ENCODE data around the gene TUNAR.

The TUNAR gene

GRCh38 chr14:95876761-95877538, at the start of gene TUNAR:
Gene TUNAR (plus strand): TSS chr14:95876832.
- DNase-seq (ENCODE audit: extremely low read depth in 1 of 2, low read depth in 1 of 2): no peak

DNA sequence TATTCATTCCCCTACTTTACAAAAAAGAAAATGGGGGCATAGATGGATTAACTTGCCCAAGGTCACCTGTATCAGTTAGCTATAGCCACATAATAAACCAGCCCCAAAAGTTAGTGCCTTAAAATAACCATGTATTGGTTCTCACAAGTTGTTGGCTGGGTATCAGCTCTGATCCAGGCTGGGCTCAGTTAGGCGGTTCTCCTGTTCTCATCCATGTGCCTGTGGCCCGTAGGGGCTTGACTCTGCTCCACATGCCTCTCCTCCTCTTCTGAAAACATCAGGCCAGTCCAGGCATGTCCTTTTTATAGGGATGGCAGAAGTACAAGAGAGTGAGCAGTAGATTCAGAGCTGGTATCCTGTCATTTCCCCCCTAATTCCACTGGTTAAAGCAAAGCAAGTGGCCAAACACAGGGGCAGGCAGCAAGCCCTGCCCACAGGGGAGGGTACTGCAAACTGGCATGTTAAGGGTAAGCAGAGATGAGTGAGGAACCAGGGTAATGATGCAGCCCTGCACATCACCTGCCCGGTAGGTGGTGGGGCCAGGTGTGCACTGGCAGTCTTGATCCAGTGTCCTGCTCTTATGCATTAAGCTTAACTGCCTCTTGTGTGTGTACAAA, 47.9 kb upstream of the TUNAR start:
- no peak for DNase-seq (ENCODE audit: extremely low read depth in 1 of 2, low read depth in 1 of 2)

GRCh38 chr14:95829321-95829720, 47.3 kb upstream of the TUNAR start:
- DNase-seq (ENCODE audit: extremely low read depth in 1 of 2, low read depth in 1 of 2): no peak

DNA sequence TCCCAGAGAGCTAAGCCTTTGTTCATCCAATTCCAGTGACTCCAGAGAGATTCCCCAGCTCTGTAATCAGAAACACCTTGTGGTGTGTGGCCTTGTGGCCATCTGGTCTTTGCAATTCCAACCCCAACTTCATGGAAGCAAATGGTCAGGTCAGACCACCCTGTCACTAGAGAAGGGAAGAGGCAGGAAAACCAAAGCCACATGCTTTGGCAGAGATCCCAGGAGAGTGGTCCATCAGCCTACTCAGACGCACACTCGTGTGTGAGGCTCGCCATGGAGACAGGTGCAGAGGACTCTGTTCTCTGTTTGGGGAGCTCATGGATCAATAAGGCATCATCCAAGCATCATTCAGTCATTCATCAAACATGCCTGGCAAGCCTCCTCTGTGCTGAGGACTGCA, 46.2 kb upstream of the TUNAR start:
- no peak for DNase-seq (ENCODE audit: extremely low read depth in 1 of 2, low read depth in 1 of 2)

GRCh38 chr14:95831041-95831440, 45.6 kb upstream of the TUNAR start:
- DNase-seq (ENCODE audit: extremely low read depth in 1 of 2, low read depth in 1 of 2): no peak

DNA sequence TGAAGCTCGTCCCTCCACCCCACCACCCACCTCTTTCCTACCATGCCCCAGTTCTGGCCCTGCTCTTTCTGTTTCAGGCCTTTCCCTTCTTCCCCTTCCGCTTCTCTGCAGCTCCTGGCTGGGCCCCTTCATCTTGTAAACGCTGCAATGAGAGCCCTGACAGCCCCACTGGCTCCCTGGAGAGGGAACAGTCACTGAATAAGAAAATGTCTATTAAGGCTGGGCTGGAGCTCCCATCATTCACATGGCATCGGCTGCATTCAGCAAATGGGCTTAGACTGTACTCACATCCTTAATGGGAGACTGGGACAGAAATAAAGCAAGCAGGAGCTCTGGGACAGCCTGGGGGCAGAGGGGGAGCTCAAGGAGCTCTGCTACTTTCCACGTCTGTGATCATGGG, 45.2 kb upstream of the TUNAR start:
- no peak for DNase-seq (ENCODE audit: extremely low read depth in 1 of 2, low read depth in 1 of 2)

GRCh38 chr14:95832012-95832411, 44.6 kb upstream of the TUNAR start:
- no peak for DNase-seq (ENCODE audit: extremely low read depth in 1 of 2, low read depth in 1 of 2)

DNA sequence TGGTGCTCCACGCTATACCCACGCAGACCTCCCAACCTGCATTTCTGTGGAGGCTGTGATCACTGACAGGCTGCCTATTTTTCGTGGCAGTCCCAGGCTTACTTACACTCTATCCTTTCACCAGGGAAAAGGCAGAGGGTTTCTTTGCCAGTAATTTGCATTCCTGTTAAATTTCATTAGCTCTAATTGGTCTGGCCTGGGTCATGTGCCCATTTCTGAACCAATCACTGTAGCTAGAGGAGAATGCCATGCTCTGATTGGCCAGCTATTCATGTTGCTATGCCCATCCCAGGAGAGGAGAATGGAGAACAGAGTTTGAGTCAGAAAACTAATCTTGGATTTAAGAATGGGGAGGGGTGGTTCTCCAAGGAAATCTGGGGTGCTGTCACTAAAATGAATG, 43.2 kb upstream of the TUNAR start:
- no peak for DNase-seq (ENCODE audit: extremely low read depth in 1 of 2, low read depth in 1 of 2)

DNA sequence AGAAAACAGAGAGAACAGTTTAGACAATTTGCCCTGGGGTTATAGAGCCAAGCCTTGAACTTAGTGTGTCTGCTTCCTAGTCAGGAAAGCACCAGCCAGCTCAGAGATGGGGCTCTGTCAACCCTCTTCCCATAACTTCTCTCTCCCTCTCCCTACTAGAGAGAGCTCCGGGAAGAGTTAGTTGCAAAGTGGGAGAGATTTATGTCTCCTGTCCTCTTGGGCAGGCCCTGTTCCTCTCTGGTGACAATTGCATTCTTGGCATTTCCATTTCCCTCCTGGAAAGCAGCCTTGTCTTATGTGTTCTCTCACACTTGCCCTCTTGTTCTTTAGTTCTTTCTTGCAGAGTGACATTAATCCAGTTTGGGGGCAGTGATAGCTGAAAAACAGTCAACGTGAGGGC, 42.1 kb upstream of the TUNAR start:
- DNase-seq (ENCODE audit: extremely low read depth in 1 of 2, low read depth in 1 of 2): no peak

- no peak for DNase-seq (ENCODE audit: extremely low read depth in 1 of 2, low read depth in 1 of 2)
Observed at GRCh38 chr14:95835121-95835730, 41.4 kb upstream of the TUNAR start.

GRCh38 chr14:95838862-95839261, 37.8 kb upstream of the TUNAR start:
- no peak for DNase-seq (ENCODE audit: extremely low read depth in 1 of 2, low read depth in 1 of 2)

- no peak for DNase-seq (ENCODE audit: extremely low read depth in 1 of 2, low read depth in 1 of 2)
Observed at GRCh38 chr14:95840094-95840700, 36.4 kb upstream of the TUNAR start.

GRCh38 chr14:95841668-95842067, 35.0 kb upstream of the TUNAR start:
- no peak for DNase-seq (ENCODE audit: extremely low read depth in 1 of 2, low read depth in 1 of 2)

DNA sequence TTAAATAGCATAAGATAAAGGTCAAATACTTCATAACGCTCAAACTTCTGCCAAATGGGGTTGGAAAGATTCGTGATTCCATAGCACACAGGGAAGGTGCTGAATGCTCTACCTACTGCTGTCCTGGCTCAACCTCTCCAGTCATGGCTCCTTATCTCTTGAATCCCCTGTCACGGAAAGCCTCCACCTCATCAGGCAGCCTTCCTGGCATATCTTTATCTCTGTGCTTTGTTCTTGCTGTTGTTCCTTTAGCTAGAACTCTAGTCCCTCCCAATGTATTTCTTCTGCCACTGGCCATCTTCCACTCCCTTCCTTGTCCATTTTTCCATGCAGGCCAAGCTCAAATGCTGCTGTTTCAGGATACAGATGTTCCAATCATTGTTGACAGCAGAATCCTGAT, 26.9 kb upstream of the TUNAR start:
- DNase-seq (ENCODE audit: extremely low read depth in 1 of 2, low read depth in 1 of 2): no peak

DNA sequence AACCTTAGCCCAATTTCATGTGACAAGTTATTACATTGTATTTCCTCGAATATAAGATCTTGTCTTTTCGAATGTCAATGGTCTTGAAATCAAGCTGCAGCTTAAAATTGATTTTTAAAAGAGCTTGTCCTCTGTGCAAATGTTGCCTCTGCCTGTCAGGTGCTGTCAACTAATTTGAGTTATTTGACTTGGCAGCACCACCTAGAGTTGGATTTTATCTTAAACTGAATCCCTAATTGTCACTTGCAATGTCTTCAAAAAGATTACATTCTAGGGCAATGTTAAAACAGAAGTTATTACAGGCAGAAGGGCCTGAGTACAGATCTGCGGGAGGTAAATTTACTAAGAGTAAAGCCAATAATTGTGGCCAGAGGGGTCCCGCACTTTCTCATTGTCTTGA, 26.2 kb upstream of the TUNAR start:
- DNase-seq (ENCODE audit: extremely low read depth in 1 of 2, low read depth in 1 of 2): no peak

GRCh38 chr14:95855606-95856005, 21.0 kb upstream of the TUNAR start:
- DNase-seq (ENCODE audit: extremely low read depth in 1 of 2, low read depth in 1 of 2): no peak

DNA sequence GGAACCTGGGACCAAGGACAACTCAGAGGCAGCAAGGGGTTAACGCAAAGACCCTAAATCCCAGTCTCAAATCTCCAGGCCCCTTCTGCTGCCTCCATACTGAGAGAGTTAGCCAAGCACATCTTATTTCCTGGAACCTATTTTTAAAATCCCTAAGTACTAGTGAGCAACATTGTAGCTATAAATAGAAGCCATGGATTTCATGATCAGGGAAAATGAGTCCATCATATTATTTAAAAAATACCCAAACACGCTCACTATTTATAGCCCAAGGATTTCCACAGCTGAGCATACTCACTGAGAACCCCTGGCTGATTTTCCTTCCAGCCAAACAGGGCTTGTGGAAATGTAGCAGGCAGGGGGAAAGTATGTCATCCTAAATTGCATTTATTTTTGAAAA, 19.4 kb upstream of the TUNAR start:
- no peak for DNase-seq (ENCODE audit: extremely low read depth in 1 of 2, low read depth in 1 of 2)

DNA sequence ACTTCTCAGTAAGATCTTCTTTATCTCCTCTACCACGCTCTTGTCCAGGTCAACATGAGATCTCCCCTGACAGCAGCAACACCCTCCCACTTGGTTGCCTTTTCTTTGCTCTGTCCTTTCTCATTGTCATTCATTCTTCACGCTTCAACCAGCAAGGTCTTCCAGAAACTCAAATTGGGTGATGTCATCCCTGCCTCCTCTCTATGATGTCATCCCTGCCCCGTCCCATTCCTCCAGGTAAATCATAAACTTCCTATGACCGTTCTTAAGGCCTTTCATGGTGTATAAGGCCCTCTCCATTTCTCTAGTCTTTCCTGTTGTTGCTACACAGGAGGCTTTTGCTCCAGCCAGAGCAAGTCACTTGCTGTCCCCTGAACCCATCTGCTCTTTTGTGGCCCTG, 17.7 kb upstream of the TUNAR start:
- no peak for DNase-seq (ENCODE audit: extremely low read depth in 1 of 2, low read depth in 1 of 2)

- no peak for DNase-seq (ENCODE audit: extremely low read depth in 1 of 2, low read depth in 1 of 2)
Observed at GRCh38 chr14:95862243-95862642, 14.4 kb upstream of the TUNAR start.

GRCh38 chr14:95863295-95863694, 13.3 kb upstream of the TUNAR start:
- DNase-seq (ENCODE audit: extremely low read depth in 1 of 2, low read depth in 1 of 2): no peak

DNA sequence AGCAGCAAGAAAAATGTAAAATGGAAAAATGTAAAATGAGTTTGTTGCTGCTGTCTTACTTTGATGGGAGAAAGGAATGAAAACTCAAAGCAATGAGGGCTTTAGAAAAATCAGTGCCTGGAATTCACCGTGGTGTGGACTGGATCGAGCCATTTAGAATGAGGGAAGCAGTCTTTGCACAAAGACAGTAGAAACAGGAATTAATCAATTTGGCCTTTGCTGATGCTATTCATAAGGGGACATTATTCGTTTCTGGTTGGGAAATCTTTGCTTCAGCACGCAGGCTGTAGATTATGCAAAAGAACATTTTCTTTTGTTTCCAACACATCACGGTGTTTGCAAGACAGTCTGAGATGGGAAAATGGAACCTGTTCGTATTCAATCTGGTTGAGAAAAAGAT, 6.9 kb upstream of the TUNAR start:
- DNase-seq (ENCODE audit: extremely low read depth in 1 of 2, low read depth in 1 of 2): no peak

- DNase-seq (ENCODE audit: extremely low read depth in 1 of 2, low read depth in 1 of 2): no peak
Observed at GRCh38 chr14:95870772-95871171, 5.9 kb upstream of the TUNAR start.
